HG02885 (cell line): ENCODE results near the gene TCP11L2.
"Not testable (repeated sequence)": the region's sequence is repeated elsewhere in the genome, so short reads cannot be mapped to it uniquely, and the experiment has no call there.

Experiments
- ATAC-seq: cut with Tn5 transposase; IDR thresholded peaks from one replicate; pipeline ENCODE4 v1.9.1; 2021; ENCODE audit warnings: mild to moderate bottlenecking; ENCODE audit not compliant: unreplicated experiment, poor library complexity

Gene TCP11L2

GRCh38 chr12:106304001-106304421, 1.5 kb downstream of the TCP11L2 start:
- no peak for ATAC-seq

GRCh38 chr12:106304797-106305196, 2.3 kb downstream of the TCP11L2 start:
- no peak for ATAC-seq

GRCh38 chr12:106305376-106305775, 2.8 kb downstream of the TCP11L2 start:
- ATAC-seq: no peak

DNA sequence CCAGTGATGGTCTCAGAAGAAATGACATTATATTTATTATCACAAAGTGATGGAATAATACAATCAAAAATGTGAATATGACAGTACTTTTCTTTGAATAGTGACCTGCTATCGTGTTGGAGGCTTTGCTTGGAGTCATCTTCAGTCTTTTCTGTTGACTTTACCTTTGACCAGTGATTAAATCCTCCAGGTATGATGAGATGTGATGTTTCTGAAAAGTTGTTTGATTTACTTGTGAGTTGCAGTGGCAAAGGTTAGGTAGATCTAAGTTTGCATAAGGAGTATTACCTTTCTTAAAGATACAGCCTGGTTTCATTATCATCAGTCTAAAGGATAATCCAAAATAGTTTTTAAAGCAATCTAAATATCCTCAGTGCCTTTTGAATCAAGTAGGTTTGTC, 4.6 kb downstream of the TCP11L2 start:
- no peak for ATAC-seq

GRCh38 chr12:106308121-106308520, 5.6 kb downstream of the TCP11L2 start:
- ATAC-seq: no peak

DNA sequence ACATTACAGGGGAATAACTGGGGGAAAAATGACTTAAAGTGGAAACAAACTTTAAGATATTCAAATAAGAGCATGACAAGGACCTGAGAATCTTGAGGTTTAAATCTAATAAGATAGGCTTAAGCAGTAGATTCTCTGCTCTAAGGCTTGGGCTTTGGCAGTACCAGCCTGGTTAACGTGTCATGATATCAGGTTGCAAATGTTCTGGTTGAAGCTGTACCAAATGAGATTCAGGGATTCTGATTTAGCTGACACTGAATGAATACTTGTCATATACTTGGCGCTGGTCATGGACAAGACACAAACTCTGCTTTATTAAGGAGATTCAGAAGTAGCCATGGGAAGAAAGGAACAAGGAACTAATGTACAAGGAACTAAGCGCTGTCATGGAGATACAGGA, 6.1 kb downstream of the TCP11L2 start:
- ATAC-seq: no peak

DNA sequence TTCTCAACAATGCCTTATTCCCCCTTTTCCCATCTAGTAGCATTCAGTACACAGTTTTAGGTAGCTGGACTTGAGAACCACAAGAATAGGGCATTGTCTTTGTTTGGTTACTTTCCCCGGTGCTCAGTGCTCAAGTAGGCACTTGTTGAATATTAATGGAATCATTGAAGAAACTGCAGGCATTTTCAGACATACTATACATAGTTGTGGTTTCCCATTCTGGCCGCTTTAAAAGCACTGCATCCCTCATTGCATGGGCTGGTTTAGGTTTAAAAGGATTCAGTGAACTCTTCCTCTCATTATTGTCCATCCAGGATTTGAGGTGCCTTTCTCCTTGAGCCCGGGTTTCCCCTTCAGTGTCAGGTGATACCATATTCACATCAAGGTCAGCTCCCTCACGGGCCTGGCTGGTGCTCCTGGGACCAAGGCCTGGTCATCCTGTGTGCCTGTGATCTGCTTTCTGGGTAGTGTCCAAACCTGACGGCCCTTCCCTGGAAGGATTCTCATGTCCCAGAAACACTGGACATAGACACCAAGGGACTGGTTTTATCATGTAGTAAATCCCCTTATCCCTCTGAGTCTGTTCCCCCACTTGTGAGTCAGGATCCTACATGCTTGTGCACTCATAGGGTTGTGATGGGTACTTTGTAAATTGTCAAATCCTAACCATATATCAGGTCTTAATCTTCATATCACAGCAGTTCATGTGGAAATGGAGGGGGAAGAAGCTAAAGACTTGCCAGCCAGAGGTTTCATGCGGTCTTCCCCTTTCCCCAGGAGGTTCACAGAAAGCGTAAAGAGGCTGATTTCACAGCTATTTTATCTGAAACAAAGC, 7.4 kb downstream of the TCP11L2 start:
- ATAC-seq: no peak

DNA sequence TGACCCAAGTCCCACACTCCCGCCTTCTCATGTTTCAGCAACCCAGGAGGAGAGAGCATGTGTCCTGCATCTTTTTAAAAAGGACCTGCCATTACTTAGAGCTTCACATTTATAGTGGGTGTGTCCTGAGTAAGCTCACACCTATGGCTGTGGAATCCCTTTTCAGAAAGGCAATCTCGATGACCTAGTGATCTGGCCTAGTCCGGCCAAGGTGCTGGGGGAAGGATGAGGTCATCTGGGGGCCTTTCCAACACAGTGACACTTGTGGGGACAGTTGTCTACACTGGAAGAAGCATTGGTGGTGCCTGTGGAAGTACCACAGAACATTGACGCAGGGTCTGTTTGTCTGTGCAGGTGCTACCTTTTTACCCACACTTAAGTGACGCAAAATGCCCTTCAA, 8.2 kb downstream of the TCP11L2 start:
- no peak for ATAC-seq

DNA sequence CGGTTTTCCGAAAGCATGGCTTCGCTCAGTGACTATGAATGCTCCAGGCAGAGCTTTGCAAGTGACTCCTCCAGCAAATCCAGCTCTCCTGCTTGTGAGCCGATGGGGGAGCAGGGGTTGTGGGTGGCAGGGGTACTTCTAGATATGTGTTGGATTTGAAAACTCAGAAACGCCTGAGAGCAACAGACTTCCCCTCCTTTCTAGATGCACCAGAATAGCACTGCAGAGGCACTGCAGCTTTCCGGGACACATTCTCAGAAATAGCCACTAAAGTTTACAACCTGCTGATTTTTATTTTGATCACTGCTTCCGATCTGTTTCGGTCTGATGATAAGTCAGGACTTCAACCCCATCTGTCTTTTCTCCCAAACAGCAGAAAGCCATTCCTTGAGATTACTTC, 8.6 kb downstream of the TCP11L2 start:
- no peak for ATAC-seq

DNA sequence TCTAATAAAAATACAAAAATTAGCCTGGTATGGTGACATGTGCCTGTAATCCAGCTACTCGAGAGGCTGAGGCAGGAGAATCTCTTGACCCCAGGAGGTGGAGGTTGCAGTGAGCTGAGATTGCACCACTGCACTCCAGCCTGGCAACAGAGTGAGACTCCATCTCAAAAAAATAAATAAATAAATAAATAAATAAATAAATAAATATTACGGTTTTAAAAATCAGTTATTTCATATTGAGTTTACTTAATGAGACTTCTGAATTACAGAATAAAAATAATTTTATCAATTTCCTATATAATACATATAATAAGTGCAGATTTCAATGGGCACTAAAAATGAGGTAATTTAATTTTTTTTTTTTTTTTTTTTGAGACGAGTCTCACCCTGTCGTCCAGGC, 10.9 kb downstream of the TCP11L2 start:
- ATAC-seq: not testable (repeated sequence)

DNA sequence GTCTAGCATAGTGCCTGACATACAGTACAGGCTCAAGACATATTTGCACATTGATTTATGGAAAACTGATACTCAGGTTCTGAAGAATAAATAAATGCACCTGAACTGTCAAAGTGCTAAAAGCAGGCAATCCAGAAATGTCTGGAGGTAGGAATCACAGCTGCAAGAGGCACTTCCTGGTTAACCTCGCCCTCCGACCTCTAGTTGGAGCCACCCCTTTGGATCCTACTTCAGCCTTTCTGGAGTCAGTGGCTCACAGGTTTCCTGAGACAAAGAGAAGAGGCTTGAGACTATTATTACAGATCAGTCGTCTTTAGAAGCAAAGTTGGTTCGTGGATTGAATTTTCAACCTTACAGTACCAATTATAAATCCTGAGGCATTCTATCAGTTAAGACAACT, 13.0 kb downstream of the TCP11L2 start:
- no peak for ATAC-seq

- ATAC-seq: no peak
Measured at GRCh38 chr12:106317406-106318082, 15.0 kb downstream of the TCP11L2 start.

DNA sequence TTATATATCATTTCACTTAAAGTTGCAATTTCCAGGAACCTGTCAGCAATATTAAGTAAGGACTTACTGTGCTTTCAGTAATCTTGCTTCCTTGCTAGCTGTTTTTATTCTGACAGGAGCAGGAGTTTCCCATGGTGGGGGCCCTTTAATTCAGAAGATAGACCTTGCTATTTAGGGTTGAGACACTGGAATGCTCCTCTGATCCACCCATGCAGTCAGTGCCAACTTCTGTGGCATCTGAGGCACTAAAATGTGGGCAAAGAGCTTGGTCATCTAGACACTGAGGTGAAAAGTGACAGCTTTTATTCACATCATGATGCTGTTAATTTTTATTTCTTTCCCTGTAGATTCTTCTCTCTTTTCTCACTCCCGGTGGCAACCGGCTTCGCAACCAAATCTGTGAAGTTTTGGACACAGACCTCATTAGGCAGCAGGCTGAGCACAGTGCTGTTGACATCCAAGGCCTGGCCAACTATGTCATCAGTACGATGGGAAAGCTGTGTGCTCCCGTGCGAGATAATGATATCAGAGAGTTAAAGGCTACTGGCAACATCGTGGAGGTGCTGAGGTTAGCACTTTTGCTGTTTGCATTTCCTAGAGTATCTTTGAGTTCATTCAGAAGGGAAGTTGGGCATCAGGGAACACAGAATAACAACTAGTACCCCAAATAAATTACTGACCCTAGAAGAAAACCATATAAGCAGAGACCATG, 18.8 kb downstream of the TCP11L2 start:
- no peak for ATAC-seq

DNA sequence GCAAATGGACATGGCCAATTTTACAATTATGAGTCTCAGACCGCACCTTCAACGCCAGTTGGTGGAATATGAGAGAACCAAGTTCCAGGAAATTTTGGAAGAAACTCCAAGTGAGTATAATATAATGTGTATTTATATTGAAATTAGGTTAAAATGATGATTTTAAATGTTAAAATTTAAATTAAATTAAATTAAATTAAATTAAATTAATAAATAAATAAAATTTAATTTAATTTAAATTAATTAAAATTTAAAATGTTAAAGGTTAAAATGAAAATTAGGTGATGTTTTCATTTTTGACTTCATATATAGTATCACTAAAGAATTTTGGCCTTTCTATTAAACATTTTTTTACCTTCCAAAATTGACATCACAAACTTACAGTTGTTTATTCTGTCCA, 21.0 kb downstream of the TCP11L2 start:
- no peak for ATAC-seq

DNA sequence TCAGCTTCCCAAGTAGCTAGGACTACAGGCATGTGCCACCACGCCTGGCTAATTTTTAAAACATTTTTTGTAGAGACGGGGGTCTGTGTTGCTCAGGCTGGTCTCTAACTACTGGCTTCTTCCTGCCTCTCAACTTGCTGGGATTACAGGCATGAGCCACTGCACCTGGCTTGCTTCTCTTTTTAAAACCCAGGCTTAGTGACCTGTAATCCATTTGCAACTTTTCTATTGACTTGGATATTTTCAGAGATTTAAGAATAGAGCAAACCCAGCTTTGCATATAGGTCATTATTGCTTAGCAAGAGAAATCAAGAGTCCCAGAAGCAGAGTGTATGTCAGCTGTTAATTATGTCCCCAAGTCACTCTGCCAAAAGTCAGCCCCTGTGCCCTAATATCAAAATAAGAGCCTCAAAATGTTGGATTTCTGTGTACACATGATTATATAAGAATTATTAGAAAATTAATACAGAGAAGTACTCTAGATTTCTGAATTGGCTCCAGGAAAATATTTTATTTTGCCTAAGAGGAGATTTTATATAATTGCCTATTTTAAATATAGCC, 24.9 kb downstream of the TCP11L2 start:
- no peak for ATAC-seq

GRCh38 chr12:106328735-106329134, 26.2 kb downstream of the TCP11L2 start:
- no peak for ATAC-seq

DNA sequence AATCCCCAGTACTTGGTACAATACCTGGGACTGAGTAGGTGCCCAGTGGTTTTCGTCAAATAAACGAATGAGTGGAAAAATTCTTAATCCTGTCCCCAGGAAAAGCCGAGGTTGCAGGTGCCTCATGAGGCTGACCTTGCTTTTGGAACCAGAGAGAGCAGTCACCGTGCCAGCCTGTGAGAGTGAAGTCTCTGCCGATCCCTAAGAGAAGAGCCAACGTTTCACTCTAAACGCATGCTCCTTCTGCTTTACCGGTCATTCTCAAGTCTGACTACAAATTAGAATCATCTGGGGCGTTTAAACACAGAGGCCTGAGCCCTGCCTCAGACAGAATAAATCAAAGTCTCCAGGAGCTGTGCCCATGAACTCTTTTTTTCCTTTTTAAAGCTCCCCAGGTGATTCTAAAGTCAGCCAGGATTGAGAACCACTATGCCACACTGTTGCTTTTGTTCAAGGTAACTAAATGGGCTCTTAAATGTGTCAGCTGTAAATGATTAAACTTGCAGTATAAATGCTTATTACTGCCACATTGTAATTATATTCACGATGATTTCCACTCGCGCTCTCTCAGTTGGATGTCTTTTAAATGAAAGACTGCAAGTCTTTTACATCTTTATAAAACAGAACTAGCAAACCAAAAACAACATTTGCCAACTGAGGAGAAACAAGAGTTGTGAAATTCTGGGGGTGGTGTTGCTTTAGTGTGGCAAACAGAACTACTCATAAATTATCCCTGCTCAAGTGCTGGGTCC, 26.9 kb downstream of the TCP11L2 start:
- ATAC-seq: no peak

DNA sequence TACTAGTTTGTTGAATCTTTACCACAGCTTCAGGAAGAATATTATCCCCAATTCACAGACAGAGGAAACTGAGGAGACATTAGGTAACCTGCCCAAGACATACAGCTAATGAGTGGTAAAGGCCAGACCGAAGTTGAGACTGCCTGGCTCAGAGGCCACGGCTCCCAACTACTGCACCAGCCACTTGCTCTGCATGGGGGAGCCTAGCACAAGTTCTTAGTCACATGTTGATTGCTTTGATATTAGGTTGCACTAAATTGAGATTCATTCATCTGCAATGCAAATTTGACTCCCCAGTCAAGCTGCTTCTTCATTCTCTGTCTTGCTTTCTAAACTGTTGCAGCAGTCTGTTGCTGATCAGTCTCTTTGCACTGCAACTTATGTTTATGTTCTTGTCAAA, 29.1 kb downstream of the TCP11L2 start:
- ATAC-seq: no peak

DNA sequence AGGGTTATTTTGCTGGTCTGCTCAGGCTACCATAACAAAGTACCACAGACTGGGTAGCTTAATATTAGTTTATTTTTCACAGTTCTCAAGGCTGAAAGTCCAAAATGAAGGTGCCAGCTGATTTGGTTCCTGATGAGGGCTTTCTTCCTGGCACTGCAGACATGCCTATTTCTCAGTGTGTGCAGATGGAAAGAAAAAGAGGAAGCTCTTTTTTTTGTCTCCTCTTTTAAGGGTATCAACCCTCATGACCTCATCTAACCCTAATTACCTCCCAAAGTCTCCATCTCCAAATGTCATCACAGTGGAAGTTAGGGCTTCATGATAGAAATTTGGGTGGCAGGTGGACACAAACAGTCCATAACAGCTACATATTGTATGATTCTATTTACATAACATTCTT, 30.0 kb downstream of the TCP11L2 start:
- ATAC-seq: no peak

DNA sequence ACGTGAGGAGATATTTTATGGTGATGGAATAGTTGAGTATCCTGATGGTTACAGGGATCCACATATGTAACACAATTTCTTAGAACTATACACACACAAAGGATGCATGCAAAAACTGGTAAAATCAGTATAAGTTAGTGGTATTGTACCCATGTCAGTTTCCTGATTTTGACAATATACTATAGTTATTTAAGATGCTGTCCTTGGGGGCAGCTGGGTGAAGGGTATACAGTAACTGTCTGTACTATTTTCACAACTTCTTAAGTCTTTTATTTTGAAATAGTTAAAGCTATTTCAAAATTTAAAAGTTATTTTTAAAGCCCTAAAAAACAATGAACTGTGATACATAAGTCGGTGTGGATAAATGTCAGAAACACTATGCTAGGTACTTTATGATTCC, 30.5 kb downstream of the TCP11L2 start:
- ATAC-seq: no peak
